ENCODE results near the gene TTC21B.

- TF ChIP-seq, protein P1, sequence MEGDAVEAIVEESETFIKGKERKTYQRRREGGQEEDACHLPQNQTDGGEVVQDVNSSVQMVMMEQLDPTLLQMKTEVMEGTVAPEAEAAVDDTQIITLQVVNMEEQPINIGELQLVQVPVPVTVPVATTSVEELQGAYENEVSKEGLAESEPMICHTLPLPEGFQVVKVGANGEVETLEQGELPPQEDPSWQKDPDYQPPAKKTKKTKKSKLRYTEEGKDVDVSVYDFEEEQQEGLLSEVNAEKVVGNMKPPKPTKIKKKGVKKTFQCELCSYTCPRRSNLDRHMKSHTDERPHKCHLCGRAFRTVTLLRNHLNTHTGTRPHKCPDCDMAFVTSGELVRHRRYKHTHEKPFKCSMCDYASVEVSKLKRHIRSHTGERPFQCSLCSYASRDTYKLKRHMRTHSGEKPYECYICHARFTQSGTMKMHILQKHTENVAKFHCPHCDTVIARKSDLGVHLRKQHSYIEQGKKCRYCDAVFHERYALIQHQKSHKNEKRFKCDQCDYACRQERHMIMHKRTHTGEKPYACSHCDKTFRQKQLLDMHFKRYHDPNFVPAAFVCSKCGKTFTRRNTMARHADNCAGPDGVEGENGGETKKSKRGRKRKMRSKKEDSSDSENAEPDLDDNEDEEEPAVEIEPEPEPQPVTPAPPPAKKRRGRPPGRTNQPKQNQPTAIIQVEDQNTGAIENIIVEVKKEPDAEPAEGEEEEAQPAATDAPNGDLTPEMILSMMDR (conservative IDR thresholded peaks at IDR 0.05) = no peak
- no peak for TF ChIP-seq EZH2 (IDR thresholded peaks at IDR 0.05; ENCODE audit: low read depth)
Measured at GRCh38 chr2:165927774-165928173, 25.8 kb downstream of the TTC21B start.

Data from PC-9 (cell line).